Subcutaneous abdominal adipose tissue (tissue), 5 donors: ENCODE measurements around the gene HNF1B.

ENCODE experiments used
- H3K27ac ChIP-seq: one replicate; pipeline ENCODE4 v1.7.0; 2013; ENCODE audit warnings: low read depth, mild to moderate bottlenecking, inconsistent platforms, low read length, moderate library complexity
- H3K27me3 ChIP-seq, 5 donors: one replicate each; pipeline ENCODE4 v1.7.0; 2013; ENCODE audit warnings: low read length in 5 of 5, inconsistent platforms in 1 of 5; ENCODE audit not compliant: control insufficient read depth in 5 of 5, insufficient read depth in 4 of 5
- H3K36me3 ChIP-seq, 5 donors: one replicate each; pipeline ENCODE4 v1.7.0; 2013; ENCODE audit warnings: low read length in 5 of 5; ENCODE audit not compliant: control insufficient read depth in 5 of 5, insufficient read depth in 5 of 5
- H3K4me1 ChIP-seq, 5 donors: one replicate each; pipeline ENCODE4 v1.7.0; 2013; ENCODE audit warnings: low read length in 5 of 5, mild to moderate bottlenecking in 3 of 5, moderate library complexity in 1 of 5; ENCODE audit not compliant: control insufficient read depth in 5 of 5, insufficient read depth in 5 of 5
- H3K4me3 ChIP-seq, 5 donors: one replicate each; pipeline ENCODE4 v1.7.0; 2013; ENCODE audit warnings: low read length in 5 of 5, low read depth in 1 of 5
- H3K9ac ChIP-seq, 5 donors: one replicate each; pipeline ENCODE4 v1.7.0; 2013; ENCODE audit warnings: low read length in 5 of 5, mild to moderate bottlenecking in 4 of 5, moderate library complexity in 3 of 5
- H3K9me3 ChIP-seq, 5 donors: one replicate each; pipeline ENCODE4 v1.7.0; 2013; ENCODE audit warnings: low read length in 5 of 5; ENCODE audit not compliant: control insufficient read depth in 5 of 5
- donor health status: healthy.
- donor health status: healthy.
- donor health status: healthy.
- donor health status: healthy.
- donor health status: healthy.

The HNF1B gene, protein sequence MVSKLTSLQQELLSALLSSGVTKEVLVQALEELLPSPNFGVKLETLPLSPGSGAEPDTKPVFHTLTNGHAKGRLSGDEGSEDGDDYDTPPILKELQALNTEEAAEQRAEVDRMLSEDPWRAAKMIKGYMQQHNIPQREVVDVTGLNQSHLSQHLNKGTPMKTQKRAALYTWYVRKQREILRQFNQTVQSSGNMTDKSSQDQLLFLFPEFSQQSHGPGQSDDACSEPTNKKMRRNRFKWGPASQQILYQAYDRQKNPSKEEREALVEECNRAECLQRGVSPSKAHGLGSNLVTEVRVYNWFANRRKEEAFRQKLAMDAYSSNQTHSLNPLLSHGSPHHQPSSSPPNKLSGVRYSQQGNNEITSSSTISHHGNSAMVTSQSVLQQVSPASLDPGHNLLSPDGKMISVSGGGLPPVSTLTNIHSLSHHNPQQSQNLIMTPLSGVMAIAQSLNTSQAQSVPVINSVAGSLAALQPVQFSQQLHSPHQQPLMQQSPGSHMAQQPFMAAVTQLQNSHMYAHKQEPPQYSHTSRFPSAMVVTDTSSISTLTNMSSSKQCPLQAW

GRCh38 chr17:37744961-37745800, at the start of gene HNF1B:
Gene HNF1B (minus strand): TSS chr17:37745059. CDS start chr17:37744884, 175 bp downstream.
- Histone ChIP-seq H3K27ac (no peak within 1 kb of the TSS), H3K9me3 (no peaks in the 10 kb centered on the region), H3K9ac (no peak within 1 kb of the TSS), H3K36me3 (no peaks in the 10 kb centered on the region), H3K4me3 (peak within 1 kb of the TSS in 1 of 5 donors; percentile 47), H3K4me1 (peaks cover 0 to 38% (median 37%) of the 10 kb centered on the region in 5 donors), H3K27me3 (peaks cover 49 to 64% (median 63%) of the 10 kb centered on the region in 5 donors)

DNA sequence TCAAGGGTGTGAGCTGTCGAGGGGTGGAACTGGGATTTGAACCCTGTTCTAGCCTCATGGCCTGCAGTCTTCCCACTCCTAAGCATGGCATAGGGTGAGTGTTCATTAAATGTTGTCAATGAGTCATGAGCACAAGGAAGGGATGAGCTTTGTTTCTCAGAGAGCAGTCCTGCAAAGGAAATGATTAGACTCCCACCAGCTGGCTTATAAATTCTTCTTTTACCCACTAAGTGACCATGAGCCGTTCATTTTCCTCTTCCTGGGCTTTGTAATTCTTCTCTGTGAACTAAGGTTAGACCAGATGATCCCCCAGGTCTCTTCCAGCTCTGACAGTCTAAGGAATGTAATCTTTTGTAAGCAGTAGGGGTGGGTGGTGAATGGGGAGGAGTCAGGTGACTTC, 47.9 kb upstream of the HNF1B start:
- Histone ChIP-seq H3K27ac (no peak overlapping the region), H3K9me3 (no peaks in the 10 kb centered on the region), H3K27me3 (peaks cover 9 to 23% (median 17%) of the 10 kb centered on the region in 5 donors), H3K36me3 (no peaks in the 10 kb centered on the region), H3K4me1 (no peaks in the 10 kb centered on the region), H3K4me3 (no peak overlapping the region), H3K9ac (no peak overlapping the region)

- H3K9ac ChIP-seq, result no peak overlapping the region
- H3K4me3 ChIP-seq, result no peak overlapping the region
- H3K4me1 ChIP-seq, result peaks cover 0 to 7% (median 0%) of the 10 kb centered on the region in 5 donors
- H3K27me3 ChIP-seq, result peaks cover 9 to 24% (median 16%) of the 10 kb centered on the region in 5 donors
- H3K9me3 ChIP-seq, result no peaks in the 10 kb centered on the region
- no peaks in the 10 kb centered on the region for H3K36me3 ChIP-seq
- H3K27ac ChIP-seq, result no peak overlapping the region
Measured at GRCh38 chr17:37791447-37792399, 46.9 kb upstream of the HNF1B start.

GRCh38 chr17:37789771-37790541, 45.1 kb upstream of the HNF1B start:
- Histone ChIP-seq H3K4me1 (peaks cover 0 to 7% (median 0%) of the 10 kb centered on the region in 5 donors), H3K27ac (no peak overlapping the region)

DNA sequence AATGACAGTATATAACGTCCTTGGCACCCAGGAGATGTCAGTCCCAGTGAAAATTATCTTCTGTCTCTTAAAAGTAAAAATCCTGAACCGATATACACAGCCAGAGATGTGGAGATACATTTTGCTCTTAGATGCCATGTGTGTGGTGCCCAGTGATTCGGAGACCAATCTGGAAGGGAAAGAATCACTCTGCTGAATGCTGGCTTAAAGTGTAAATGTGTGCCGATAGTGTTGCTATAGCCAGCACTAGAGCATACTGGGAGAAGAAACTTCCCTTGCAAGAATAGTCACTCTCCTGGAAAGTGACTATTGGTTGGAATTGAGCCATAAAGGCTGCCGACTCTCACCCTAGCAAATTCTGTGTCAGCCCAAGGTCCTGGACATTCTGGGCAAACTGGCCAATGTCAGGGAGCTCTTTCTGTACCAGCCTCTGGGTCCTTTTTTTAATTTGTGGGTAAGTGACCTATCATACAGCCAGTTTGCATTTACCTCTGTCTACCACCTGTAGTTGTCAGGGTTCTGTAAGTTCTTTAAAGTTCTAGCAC, 44.2 kb upstream of the HNF1B start:
- H3K9me3 ChIP-seq, result no peaks in the 10 kb centered on the region
- H3K4me3 ChIP-seq, result no peak overlapping the region
- no peak overlapping the region for H3K9ac ChIP-seq

More at GRCh38 chr17:37789771-37790541, 45.1 kb upstream of the HNF1B start:
- Histone ChIP-seq H3K27me3 (peaks cover 9 to 24% (median 16%) of the 10 kb centered on the region in 5 donors), H3K9ac (no peak overlapping the region), H3K36me3 (no peaks in the 10 kb centered on the region), H3K4me3 (no peak overlapping the region), H3K9me3 (no peaks in the 10 kb centered on the region)

DNA sequence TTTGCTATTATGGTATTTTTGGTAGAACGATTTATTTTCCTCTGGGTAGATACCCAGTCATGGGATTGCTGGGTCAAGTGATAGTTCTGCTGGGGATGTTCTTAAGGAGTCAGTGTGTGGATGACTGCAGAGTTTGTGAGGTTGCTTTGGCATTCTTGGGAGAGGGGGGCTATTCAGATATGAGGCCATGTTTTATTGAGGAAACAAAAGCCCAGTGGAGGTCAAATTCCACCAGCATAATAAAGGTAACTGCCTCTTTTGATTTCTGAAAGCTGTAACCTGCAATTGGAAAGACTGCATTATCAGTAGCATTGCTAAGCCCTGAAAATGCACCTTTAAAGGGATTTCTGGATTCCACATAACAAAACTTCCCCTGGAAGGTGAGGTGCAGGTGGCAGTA, 43.7 kb upstream of the HNF1B start:
- Histone ChIP-seq H3K36me3 (no peaks in the 10 kb centered on the region), H3K27ac (no peak overlapping the region), H3K9ac (no peak overlapping the region), H3K4me3 (no peak overlapping the region), H3K27me3 (peaks cover 9 to 24% (median 16%) of the 10 kb centered on the region in 5 donors), H3K4me1 (peaks cover 0 to 7% (median 0%) of the 10 kb centered on the region in 5 donors), H3K9me3 (no peaks in the 10 kb centered on the region)

More for the DNA sequence above, 44.2 kb upstream of the HNF1B start:
- Histone ChIP-seq H3K27me3 (peaks cover 9 to 24% (median 16%) of the 10 kb centered on the region in 5 donors), H3K4me1 (peaks cover 0 to 7% (median 0%) of the 10 kb centered on the region in 5 donors), H3K36me3 (no peaks in the 10 kb centered on the region), H3K27ac (no peak overlapping the region)

DNA sequence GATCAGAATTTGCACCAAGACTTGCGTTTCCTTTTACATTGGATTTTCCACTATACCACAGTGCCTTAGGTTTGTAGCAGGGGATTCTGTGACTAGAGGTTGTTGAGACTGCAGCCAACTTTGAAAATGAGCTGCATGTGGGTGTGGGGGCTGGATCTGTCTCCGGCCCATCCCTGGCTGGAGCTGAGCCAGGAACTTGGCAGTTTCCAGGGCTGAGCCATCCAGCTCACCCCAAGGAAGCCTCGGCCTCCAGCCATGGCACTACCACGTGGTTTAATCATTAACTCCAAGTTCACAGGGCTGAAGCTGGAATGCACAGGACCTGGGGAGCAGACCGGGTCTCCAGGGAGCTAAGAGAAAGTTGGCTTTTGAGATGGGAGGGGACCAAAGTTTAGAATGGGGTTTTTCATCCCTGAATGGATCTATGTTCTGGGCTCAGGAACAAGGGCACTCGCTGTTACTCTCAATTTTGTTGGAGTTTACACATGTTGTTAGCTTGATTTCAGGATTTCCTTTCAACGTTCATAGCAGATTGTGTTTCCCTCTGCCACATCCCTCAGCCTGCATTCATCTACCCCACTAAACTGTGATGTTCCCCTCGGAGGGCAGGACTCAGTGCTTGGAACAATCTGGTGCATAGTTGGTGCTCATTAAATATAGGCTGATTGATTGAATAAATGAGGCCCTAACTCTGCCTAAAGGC, 42.3 kb upstream of the HNF1B start:
- no peak overlapping the region for H3K4me3 ChIP-seq
- peaks cover 0 to 7% (median 0%) of the 10 kb centered on the region in 5 donors for H3K4me1 ChIP-seq
- no peaks in the 10 kb centered on the region for H3K9me3 ChIP-seq
- H3K9ac ChIP-seq, result no peak overlapping the region
- H3K27me3 ChIP-seq, result peaks cover 9 to 23% (median 16%) of the 10 kb centered on the region in 5 donors
- H3K36me3 ChIP-seq, result no peaks in the 10 kb centered on the region
- H3K27ac ChIP-seq, result no peak overlapping the region

DNA sequence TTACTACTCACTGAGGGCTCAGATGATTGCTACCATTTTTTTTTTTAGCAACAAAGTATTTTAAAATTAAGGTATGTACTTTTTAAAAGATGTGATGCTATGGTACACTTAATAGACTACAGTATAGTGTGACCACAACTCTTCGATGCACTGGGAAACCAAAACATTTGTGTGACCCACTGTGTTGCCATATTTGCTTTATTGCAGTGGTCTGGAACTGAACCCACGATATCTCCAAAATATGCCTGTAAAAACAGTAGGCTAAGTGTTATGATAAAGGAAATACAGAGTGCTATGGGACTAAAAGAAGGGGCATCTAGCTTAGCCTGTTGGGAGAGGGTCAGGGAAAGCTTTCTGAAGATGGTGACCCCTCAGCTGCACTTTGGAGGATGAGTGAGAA, 41.6 kb upstream of the HNF1B start:
- Histone ChIP-seq H3K27ac (no peak overlapping the region), H3K9me3 (no peaks in the 10 kb centered on the region), H3K27me3 (peaks cover 9 to 20% (median 16%) of the 10 kb centered on the region in 5 donors), H3K36me3 (no peaks in the 10 kb centered on the region), H3K4me1 (peaks cover 0 to 7% (median 0%) of the 10 kb centered on the region in 5 donors), H3K4me3 (no peak overlapping the region), H3K9ac (no peak overlapping the region)
